Cardiac fibroblast (primary cell): ENCODE results near the gene EYA4.

Source experiments
- DNase-seq, 2 donors: peaks; one replicate each; pipeline versions ENCODE4 v3.0.0 to v3.0.0-alpha.2; 2010; ENCODE audit warnings: low read depth in 2 of 2
- H3K4me3 ChIP-seq, 2 donors: replicated peaks in 1 of 2; 1 replicate in 1 of 2; 2 replicates in 1 of 2; pipeline ENCODE4 v1.5.1; 2011; ENCODE audit warnings: low read depth in 2 of 2, low read length in 2 of 2, mild to moderate bottlenecking in 2 of 2, moderate library complexity in 1 of 2
- TF ChIP-seq, protein P1 (sequence below): IDR thresholded peaks from one replicate; pipeline ENCODE4 v1.5.1; 2011; ENCODE audit warnings: low read depth, mild to moderate bottlenecking, low read length, inconsistent platforms

Gene EYA4

DNA sequence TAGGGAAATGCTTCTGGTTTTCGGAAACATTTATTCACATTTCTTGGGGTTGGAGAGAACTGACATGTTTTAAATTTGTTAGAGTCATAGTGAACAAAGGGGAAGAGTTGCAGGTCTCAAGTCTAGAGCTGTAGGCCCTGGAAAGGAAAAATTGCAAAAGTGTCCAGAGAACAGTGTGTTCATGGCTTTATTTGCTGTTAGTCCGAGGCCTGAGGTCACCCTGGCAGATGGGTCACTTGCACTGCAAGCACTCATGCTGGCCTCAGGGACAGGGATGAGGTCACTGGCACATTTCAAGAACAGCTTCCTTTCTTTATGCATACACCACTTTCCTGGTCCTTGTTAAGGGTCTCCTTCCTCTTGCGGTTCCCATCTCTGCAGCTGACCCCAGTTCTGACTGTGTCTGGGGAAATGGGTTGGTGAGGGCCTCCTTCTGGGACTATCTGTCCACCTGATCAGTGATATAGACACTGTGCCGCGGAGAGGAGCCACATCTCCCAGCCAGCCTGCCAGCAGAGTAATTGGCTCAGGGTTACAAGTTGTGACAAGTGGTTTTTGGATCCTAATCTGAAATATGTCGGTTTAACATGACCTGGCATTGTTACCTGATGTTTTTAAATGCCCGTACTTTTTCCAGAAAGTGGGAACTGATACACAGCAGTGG, 194.0 kb downstream of the EYA4 start:
- no peak for DNase-seq
- TF ChIP-seq, protein P1, sequence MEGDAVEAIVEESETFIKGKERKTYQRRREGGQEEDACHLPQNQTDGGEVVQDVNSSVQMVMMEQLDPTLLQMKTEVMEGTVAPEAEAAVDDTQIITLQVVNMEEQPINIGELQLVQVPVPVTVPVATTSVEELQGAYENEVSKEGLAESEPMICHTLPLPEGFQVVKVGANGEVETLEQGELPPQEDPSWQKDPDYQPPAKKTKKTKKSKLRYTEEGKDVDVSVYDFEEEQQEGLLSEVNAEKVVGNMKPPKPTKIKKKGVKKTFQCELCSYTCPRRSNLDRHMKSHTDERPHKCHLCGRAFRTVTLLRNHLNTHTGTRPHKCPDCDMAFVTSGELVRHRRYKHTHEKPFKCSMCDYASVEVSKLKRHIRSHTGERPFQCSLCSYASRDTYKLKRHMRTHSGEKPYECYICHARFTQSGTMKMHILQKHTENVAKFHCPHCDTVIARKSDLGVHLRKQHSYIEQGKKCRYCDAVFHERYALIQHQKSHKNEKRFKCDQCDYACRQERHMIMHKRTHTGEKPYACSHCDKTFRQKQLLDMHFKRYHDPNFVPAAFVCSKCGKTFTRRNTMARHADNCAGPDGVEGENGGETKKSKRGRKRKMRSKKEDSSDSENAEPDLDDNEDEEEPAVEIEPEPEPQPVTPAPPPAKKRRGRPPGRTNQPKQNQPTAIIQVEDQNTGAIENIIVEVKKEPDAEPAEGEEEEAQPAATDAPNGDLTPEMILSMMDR, result no peak

DNA sequence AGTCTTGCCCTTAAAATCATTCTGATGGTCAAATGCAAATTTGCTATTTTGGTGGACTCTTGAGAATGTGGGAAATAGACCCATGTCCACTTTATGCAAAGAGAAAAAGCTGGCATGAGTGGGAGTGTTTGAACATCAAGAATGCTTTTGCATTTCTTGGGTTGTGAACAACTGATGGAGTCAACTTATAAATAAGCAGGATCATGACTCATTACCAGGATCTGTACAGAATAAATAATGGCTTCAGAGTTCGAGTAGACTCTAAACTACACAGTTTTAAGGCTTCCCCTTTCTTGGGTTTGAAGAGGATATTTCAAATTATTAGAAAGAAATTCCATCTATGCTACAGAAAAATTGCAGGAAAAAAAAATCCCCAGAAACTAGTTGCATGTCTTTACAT, 195.5 kb downstream of the EYA4 start:
- TF ChIP-seq, protein P1, result no peak
- peak in 1 of 2 donors; percentile 18 for DNase-seq
- H3K4me3 ChIP-seq, result no peak overlapping the region

More for the DNA sequence above, 194.0 kb downstream of the EYA4 start:
- no peak overlapping the region for H3K4me3 ChIP-seq

DNA sequence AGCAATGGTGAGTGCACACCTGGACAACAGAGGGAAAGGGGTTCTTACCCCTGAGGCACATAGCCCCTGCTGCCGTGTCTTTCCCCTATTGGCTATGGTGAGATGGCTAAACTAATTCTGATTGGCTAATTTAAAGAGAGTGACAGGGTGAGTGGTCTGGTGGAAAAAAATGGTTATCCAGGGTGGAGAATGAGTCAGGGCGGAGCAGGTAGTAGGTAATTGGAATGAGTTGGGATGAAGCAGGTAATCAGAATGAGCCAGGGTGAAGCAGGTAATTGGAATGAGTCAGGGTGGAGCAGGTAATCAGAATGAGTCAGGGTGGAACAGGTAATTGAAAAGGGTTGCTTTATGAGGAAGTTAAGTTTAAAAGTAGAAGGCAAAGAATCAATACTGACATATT, 200.3 kb downstream of the EYA4 start:
- H3K4me3 ChIP-seq, result no peak overlapping the region
- no peak for DNase-seq
- TF ChIP-seq, protein P1, result no peak

DNA sequence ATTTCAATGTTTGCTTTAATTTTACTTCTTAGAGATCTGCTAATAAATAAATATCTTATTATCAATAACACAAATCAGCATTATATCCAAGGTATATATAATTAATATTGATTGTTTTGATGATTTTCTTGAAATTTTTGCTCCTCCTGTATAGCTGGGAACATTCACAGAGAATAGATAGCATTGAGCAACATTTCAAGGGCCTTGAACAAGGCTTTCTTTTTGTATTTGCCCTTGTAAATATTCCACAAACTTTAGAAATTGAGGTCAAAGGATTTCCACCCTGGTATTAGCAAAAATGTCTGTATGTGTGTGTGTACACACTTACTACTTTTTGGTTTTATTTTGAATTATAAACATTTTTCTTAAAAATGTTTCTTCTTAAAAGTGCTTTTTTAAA, 205.6 kb downstream of the EYA4 start:
- H3K4me3 ChIP-seq, result no peak overlapping the region
- TF ChIP-seq, protein P1, result no peak

DNA sequence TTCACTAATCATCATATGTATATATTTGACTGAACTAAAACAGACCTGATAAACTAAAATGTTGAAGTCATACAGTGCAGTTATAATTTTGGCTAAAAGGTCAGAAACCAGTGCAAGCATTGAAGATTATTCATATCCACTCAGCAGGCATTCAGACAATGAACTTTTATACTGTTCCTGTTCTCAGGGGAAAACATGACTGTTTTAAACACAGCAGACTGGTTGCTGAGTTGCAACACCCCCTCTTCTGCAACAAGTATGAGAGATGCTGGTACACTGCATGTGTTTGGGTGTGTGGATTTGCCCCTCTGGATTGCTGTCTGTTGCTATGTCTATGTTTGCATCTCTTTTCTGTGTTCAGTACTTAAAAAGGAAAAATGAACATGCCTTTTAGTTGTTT, 206.8 kb downstream of the EYA4 start:
- H3K4me3 ChIP-seq, result no peak overlapping the region
- DNase-seq, result peak; percentile 60 to 83
- TF ChIP-seq, protein P1, result no peak

More for the DNA sequence above, 205.6 kb downstream of the EYA4 start:
- DNase-seq, result no peak

DNA sequence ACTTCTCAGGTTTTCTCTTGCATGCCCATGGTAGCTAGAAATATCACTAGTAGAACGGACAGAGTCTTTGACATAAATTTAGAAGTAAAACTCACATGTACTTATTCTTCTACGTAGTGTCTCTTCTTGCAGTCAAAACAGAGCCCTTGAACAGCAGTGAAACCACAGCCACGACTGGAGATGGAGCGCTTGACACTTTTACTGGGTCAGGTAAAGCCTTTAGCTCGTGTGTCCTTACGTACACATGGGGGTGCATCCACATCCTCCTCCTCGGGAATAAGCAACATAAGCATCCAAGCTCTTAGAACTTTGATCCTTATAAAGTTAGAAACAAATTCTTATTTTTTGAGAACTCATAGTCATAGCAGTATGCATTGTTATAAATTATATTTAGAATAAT, 215.3 kb downstream of the EYA4 start:
- H3K4me3 ChIP-seq, result no peak overlapping the region
- TF ChIP-seq, protein P1, result no peak
- DNase-seq, result no peak

DNA sequence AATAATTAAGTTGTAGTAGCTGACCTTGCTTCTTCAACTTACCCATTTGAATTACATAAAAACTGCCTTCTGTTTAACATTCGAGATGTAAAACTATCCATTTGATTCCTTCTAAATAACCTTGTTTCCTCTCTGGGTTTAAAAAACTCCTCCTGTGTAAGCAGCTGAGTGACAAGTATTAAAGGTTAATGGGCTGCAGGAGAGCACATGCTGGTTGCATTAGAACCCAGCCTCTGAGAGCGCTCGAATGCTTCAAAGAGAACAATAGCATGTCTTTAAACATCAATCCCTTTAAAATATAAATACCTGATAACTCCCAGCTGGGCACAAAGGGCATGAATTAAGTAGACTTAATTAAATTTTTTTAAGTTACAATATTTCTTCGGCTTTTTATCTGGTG, 215.8 kb downstream of the EYA4 start:
- TF ChIP-seq, protein P1, result no peak
- DNase-seq, result no peak
- no peak overlapping the region for H3K4me3 ChIP-seq
